MM.1S (cell line): Measurements from ENCODE around the gene IL1R1.

ENCODE experiments used
- CTCF ChIP-seq: fragments of 300-600 bp; sonication (generic); IDR thresholded peaks from 2 replicates; pipeline ENCODE4 v1.5.1; 2016; ENCODE audit warnings: antibody characterized with exemption, low read length, mixed read lengths
- EZH2 ChIP-seq: fragments of 300-600 bp; sonication (generic); optimal IDR thresholded peaks from 2 replicates; pipeline ENCODE3; 2017; ENCODE audit warnings: low read depth, mild to moderate bottlenecking, antibody characterized with exemption, low read length, mixed read lengths
- EZH2phosphoT487 ChIP-seq: fragments of 300-600 bp; sonication (generic); IDR thresholded peaks from 2 replicates; pipeline ENCODE4 v1.6.1; 2018; ENCODE audit warnings: antibody characterized with exemption, low read length

DNA sequence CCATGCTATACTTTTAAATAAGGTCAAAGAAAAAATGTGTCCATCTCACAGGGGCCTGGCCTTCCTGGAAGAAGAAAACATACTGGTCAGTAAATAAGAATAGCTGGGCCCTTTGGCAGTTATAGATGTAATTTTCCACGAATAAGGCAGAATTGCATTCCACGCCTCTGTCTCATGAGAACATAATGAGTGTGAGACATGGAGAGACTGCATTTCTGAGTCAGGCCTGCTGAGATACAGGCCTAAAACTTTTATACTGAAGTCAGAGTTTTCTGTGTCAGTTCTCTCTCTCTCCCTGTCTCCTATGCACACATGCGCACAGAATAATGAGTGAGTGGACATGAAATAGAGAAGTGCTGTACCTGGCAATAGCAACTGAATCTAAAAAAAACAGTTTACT lies 20.4 kb upstream of the IL1R1 start:
- TF ChIP-seq CTCF (no peak), EZH2 (no peak), EZH2phosphoT487 (no peak)
